Activated T-cell treated with anti-CD3 and anti-CD28 coated beads for 24 hours (primary cell): ENCODE results near the gene KMT5C.

Experiments
- DNase-seq: peaks from one replicate; pipeline ENCODE4 v3.0.0-alpha.2; 2020; ENCODE audit warnings: low read depth

Gene KMT5C

DNA sequence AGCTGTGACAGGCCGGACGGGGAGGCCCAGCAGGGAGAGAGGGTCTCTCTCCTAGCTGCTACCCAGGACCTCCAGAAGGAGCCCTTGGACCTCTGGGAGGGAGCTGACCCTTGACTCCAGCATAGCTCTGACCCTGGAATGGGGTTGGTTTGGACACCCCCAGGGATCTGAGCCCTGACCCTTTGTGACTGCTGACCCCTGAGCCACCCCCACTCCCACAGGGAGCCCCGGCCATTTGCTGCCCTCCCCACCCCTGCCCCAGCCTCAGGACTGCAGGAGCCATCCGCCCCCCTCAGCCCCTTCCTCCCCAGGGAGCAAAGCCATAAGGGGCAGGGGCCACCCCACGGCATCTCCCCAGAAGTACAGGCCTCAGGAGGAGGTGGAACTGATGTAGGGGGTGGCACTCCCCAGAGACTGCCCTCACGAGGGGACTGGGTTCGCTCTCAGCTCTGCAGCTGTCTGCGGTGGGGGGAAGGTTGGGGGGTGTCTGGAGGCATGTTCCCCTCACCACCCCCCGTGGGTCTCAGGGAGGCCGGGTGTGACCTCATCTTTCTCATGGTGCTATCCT lies 7.8 kb downstream of the KMT5C start:
- no peak for DNase-seq

- DNase-seq = no peak
These were observed 8.8 kb downstream of the KMT5C start for GRCh38 chr19:55348317-55349034.

DNA sequence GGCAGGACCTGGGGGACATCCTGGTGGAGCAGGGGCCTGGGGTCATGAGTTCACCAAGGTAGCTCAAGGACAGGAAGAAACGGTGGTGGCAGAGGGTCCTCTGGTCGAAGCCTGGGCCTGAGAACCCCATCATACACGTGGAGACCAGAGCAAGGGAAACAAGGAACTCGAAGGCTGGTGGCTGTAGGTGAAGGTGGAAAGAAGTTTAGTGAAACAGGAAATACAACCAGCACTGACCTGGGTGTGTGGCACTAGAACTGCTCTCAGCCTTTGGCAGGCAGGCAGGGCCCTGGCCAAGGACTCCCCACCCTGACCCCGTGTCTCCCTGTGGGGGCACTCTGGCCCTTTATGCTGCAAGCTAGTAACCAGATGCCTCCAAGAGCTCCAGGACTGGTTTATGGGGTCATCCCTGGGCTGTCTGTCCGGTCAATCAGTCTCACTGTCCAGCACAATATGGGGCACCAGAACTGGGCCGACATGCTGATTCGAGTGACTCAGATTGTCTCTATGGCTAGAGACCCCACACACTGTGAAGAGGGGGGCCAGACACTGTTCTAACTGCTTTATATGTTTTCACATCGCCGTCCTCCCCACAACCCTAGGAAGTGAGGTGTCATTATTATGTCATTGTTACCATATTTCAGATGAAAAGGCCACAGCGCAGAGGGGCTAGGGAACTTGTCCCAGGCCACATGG lies 11.1 kb downstream of the KMT5C start:
- no peak for DNase-seq

GRCh38 chr19:55352040-55352439 lies 12.4 kb downstream of the KMT5C start:
- DNase-seq = no peak

DNA sequence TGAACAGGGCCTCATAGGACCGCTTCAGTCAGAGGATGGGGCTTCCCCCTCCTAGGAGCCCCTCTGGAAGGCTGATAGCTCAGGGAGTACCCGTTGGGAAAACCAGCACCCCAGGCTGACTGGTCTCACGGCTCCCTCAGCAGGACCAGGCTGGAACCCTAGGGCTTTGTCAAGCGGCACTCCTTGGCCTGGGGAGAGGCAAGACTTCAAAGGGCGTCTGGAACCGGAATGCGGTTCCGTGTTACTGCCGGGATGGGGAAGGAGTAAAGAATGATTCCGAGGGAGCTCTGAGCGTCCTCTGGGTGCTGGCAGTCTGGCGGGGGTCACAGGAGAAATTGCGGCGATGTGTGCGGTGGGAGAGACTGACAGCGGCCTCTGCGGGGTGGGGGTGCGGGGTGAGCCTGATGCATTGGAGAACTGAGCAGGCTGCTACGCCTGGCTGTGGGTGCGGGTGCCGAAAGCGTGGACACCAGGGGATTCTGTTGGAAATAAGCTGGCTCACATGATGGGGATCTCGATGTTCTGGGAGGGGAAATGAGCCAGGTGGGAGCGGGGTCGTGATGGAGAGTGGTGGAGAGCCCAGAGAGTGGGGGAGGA lies 13.0 kb downstream of the KMT5C start:
- DNase-seq = no peak

DNA sequence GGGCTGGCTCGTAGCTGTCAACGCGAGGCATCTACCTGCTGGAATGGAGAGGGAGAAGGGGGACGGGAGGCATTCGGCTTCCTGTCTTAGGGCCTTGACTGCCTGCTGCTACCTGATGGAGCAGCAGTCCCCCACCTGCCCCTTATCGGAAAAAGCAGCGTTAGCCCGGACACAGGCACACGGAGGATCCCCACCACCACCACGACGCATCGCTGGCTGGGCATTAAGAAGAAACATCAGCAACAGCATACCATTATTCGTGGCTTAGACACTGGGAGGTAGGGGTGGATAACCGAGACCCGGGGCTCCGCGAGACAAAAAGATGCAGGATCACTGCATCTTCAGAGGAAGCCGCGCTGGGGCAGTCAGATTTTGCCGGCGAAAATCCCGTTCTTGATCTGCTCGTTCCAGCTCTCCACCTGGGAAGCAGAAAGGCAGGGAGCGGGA lies 13.7 kb downstream of the KMT5C start:
- DNase-seq = no peak

DNA sequence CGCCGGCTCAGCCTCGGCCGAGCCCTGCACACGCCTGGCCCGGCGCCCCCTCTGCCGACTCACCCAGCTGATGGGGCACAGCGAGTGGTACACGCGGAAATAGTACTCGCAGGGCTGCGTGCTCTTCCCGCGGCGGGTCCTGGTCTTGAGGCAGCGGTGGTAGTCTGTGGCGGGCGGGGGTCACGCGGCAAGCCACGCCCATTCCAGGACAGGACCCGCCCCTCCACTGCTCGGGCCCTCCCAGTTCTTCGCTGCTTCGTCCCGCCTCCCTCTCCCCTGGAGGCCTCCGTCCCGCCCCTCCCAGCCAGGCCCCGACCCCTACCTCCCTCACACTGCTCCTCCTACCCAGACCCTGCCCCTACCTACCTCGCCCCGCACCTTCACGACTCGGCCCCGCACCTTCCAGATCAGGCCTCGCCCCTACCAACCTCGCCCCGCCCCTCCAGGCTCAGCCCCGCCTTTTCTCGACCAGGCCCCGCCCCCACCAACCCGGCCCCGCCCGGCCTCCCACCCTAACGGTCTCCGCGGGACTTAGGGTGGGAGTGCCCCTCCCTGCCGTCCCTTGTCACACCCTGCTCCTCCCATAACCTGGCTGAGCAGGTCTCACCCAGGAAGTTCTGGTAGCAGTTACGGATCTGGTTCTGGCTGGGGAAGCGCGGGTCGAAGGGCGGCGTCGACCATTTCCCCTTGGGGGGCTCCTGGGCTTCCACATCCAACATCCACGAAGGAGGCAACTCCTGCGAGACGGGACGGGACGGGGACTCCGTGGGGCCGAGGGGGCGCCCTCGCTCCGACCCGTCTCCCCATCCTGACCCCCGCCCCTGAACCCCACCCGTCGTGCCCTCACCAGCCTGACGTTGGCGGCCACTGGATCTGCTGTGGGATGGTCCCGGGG lies 14.4 kb downstream of the KMT5C start:
- peak; percentile 32 for DNase-seq

DNA sequence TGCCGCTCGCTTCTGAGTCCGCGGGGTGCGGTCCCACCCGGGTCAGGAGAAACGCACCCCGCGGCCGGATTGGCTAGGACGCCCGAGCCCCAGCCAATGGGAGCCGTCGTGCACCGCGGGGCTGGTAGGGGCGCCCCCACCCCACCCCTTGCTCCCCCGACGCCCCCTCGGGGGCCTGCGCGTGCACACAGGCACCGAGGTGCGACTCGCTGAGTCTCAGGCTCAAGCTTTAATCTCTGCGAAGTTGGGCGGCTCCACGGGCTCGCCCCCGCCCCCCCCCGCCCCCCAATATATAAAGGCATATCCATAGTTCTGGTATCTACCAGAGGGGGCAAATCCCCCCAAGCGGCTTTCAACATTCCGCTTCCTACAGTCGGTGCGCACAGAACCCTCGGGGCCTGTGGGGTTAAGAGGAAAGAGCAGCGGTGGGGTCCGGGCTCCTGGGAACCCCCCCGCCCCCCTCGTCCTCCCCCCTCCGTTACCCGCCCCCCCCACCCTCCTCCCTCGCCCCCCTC lies 15.1 kb downstream of the KMT5C start, which contains the start of gene COX6B2:
Gene COX6B2, minus strand, starts transcription at position 22 of the 515 bp plus-strand sequence. CDS start 198 bp downstream, outside the sequence.
- no peak for DNase-seq

DNA sequence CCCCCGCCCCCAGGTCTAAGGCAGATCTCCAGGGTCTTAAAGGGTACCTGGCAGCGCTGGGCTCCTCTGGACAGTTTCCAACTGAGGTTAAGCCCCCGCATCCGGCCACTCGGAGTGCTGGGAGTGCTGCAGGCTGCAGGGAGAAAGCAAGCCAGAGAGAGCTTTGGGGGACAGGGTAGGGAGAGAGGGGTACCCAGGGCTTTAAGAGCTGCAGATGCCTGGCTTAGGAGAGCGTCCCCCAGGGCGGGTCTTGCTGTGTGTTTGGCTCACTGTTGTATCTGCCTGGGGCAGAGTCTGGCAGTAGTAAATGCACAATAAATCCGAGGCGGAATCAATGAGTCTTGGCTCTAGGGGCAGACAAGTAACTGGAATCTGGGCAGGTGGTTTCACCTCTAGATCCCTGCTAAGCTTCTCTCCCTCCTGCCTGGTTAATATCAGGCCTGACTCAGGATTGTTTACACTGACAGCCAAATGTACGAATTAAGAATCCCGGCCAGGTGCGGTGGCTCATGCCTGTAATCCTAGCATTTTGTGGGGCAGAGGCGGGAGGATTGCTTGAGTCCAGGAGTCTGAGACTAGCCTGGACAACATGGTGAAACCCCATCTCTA lies 15.6 kb downstream of the KMT5C start:
- DNase-seq = no peak

GRCh38 chr19:55358493-55358892 lies 18.8 kb downstream of the KMT5C start:
- DNase-seq = no peak

- no peak for DNase-seq
These were observed 19.6 kb downstream of the KMT5C start for GRCh38 chr19:55358943-55359908.

- DNase-seq = no peak
These were observed 21.2 kb downstream of the KMT5C start for GRCh38 chr19:55360902-55361301.

- DNase-seq = no peak
These were observed 22.7 kb downstream of the KMT5C start for GRCh38 chr19:55362174-55362989.

DNA sequence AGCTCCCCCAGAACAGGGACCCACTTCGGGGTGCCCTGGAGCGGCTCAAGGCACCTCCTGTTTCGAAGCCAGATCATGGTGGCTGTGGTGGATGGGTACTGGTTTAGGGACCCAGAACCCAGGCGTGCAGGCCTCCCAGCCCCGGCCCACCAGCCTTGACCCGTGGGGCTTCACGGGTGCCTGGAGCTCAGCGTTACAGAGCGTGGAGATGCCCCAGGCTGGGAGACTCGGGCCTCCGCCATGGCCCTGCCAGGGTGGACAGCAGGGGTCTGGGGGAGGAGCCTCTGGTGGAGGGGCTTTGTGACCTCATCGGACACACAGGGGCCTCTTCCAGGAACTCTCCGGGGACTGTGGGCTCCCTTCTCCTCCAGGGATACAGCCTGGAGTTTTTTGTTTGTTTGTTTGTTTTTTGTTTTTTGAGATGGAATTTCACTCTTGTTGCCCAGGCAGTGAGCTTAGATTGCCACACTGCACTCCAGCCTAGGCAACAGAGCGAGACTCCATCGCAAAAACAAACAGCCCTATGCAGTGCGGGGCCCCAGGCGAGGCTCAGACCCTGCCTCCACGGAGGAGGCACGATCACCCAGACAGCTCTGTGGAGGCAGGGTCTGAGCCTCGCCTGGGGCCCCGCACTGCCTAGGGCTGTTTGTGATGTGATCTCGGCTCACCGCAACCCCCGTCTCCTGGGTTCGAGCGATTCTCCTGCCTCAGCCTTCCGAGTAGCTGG lies 23.5 kb downstream of the KMT5C start, which contains the start of gene GARIN5B:
Gene GARIN5B, minus strand, starts transcription at position 271 of the 727 bp plus-strand sequence. Its CDS starts 194 bp downstream, at position 77.
- no peak for DNase-seq

DNA sequence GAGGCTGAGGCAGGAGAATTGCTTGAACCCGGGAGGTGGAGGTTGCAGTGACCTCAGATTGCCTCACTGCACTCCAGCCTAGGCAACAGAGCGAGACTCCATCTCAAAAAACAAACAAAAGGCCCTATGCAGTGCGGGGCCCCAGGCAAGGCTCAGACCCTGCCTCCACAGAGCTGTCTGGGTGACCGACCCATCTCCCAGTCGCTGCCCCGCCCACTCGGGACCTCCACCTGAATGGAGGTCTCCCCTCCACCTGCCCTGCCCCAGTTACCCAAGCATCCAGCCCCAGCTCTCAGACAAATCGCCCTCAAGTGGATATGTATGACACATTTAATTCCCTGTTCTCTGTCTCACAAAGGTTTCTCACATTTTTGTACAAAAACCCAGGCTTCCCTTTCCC lies 25.6 kb downstream of the KMT5C start:
- no peak for DNase-seq

DNA sequence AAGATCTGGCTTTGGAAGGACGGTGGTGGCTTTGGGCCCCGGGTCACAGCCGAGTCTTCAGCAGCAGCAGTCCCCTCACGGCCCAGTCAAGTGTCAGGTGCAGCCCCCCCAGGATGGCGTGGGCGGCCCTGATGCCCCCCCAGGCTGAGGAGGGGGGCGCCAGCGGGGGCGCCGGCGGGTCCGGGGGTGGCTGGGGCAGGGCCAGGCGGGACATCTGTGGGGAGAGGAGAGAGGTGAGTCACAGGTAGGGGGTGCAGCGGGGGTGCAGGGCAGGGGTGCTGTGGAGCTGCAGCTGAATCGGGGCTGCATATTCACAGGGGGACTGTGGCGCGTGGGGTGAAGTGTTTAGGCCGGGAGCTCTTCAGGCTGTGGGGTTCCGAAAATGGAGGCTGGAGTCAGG lies 26.3 kb downstream of the KMT5C start:
- DNase-seq = no peak

- DNase-seq = no peak
These were observed 27.1 kb downstream of the KMT5C start for GRCh38 chr19:55366790-55367189.

- no peak for DNase-seq
These were observed 28.4 kb downstream of the KMT5C start for GRCh38 chr19:55368106-55368505.
